ENCODE data around the gene ARFGEF3. TPM values are rescaled to one million over a fixed set of nuclear protein-coding genes. Genes with fewer than 3 reads are reported as not detected.

The ARFGEF3 gene
- total and polyA plus RNA-seq, 4 donors, result 0.06 to 0.33 (median 0.16) TPM

DNA sequence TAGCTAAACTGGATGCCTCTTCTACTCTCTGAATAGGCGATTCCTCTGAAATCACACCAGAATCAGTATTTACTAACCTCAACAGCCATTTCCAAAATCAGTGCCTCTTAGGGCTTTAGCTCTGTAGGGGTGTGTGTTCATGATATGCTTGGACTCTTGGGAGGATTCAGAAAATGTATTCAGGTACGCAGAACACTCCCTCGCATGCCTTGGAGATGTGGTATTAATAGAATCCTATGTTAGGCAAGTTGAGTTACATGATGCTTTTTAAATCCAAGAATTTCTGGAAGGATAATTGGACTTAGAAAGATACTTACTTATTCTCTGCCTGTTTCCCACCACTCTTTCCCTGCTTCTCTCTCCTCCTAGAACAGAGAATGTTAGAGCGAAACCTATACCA is 88.3 kb downstream of the ARFGEF3 start:
- TF ChIP-seq RAD21 (IDR thresholded peaks at IDR 0.05) (no peak), FOXA2 (IDR thresholded peaks at IDR 0.05) (no peak), REST (IDR thresholded peaks at IDR 0.05) (no peak), MAX (IDR thresholded peaks at IDR 0.05) (no peak), NR2F2 (IDR thresholded peaks at IDR 0.05) (no peak)
- no peak overlapping the region for H3K4me3 ChIP-seq (ENCODE audit: low read depth in 1 of 3, low read length in 3 of 3)
- H3K9me3 ChIP-seq (ENCODE audit: control insufficient read depth in 4 of 4, low read length in 3 of 4), result no peaks in the 10 kb centered on the region
- no peak overlapping the region for H3K27ac ChIP-seq (ENCODE audit: low read depth in 1 of 2, low read length in 2 of 2)
- no peaks in the 10 kb centered on the region for H3K27me3 ChIP-seq (ENCODE audit: control insufficient read depth in 4 of 4, insufficient read depth in 4 of 4, low read length in 3 of 4)
- no peaks in the 10 kb centered on the region for H3K4me1 ChIP-seq (ENCODE audit: control insufficient read depth in 4 of 4, insufficient read depth in 4 of 4, low read length in 3 of 4)
- H3K36me3 ChIP-seq (ENCODE audit: control insufficient read depth in 4 of 4, insufficient read depth in 3 of 4, low read depth in 1 of 4, low read length in 3 of 4), result no peaks in the 10 kb centered on the region
- WGBS, result 96% methylated on average over 4 of the region's 4 CpGs
- H3K9ac ChIP-seq (ENCODE audit: low read depth in 1 of 2, low read length in 2 of 2), result no peak overlapping the region
- no peak for DNase-seq (ENCODE audit: low spot score)

DNA sequence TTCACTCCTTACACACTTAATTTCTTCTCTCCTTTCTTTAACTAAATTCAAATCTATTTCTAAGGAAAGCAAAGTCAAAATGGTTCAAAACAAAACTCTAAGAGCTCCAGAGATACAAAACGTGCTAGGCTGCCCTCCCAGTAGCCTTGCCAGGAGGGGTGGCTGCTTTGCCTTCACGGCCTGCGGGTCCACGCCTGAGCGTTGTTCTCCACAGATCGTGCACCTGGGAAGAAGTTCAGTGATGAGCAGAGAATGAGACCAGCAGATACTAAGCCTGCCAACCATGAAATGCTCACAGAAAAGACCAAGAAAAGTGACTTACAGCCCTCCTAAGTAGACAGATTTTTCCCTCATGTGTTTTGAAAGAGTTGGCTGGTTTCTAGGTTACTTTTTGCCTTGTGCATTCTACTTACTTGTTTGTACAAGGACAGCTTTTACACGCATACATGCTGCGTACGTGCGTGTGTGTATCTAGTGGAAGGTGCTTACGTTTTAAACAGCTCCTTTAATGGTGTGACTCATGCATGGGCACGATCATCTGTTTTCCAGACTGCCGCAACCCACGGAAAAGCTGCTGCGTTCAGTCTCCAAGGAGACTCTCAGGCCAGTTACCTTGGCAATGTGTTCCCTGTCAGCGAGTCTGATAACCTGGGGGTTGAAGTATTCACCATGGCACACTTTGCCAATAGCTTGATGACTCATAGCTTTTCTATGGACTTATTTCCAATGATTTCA is 88.9 kb downstream of the ARFGEF3 start:
- Histone ChIP-seq H3K4me3 (ENCODE audit: low read depth in 1 of 3, low read length in 3 of 3) (no peak overlapping the region), H3K36me3 (ENCODE audit: control insufficient read depth in 4 of 4, insufficient read depth in 3 of 4, low read depth in 1 of 4, low read length in 3 of 4) (no peaks in the 10 kb centered on the region), H3K9me3 (ENCODE audit: control insufficient read depth in 4 of 4, low read length in 3 of 4) (no peaks in the 10 kb centered on the region), H3K9ac (ENCODE audit: low read depth in 1 of 2, low read length in 2 of 2) (no peak overlapping the region), H3K27ac (ENCODE audit: low read depth in 1 of 2, low read length in 2 of 2) (no peak overlapping the region), H3K4me1 (ENCODE audit: control insufficient read depth in 4 of 4, insufficient read depth in 4 of 4, low read length in 3 of 4) (no peaks in the 10 kb centered on the region), H3K27me3 (ENCODE audit: control insufficient read depth in 4 of 4, insufficient read depth in 4 of 4, low read length in 3 of 4) (no peaks in the 10 kb centered on the region)
- 92% methylated on average over 16 of the region's 16 CpGs for WGBS
- no peak for DNase-seq (ENCODE audit: low spot score)
- TF ChIP-seq JUND (IDR thresholded peaks at IDR 0.05) (no peak), REST (IDR thresholded peaks at IDR 0.05) (no peak), ATF3 (IDR thresholded peaks at IDR 0.05) (no peak), NR2F2 (IDR thresholded peaks at IDR 0.05) (no peak), HNF4G (IDR thresholded peaks at IDR 0.05) (no peak), YY1 (IDR thresholded peaks at IDR 0.05) (no peak), RXRA (IDR thresholded peaks at IDR 0.05) (no peak), EGR1 (IDR thresholded peaks at IDR 0.05; ENCODE audit: low read depth in 2 of 2) (no peak), HNF4A (conservative IDR thresholded peaks at IDR 0.05) (no peak), RAD21 (IDR thresholded peaks at IDR 0.05) (no peak), FOXA1 (IDR thresholded peaks at IDR 0.05) (no peak), TAF1 (conservative IDR thresholded peaks at IDR 0.05) (no peak), FOXA2 (IDR thresholded peaks at IDR 0.05) (no peak), MAX (IDR thresholded peaks at IDR 0.05) (no peak), GABPA (IDR thresholded peaks at IDR 0.05 in 1 of 2, conservative IDR thresholded peaks at IDR 0.05 in 1 of 2) (no peak), CTCF (IDR thresholded peaks at IDR 0.05; ENCODE audit: low read depth, low read length, missing input control) (no peak), SP1 (IDR thresholded peaks at IDR 0.05) (no peak)
- TF ChIP-seq, protein P1, sequence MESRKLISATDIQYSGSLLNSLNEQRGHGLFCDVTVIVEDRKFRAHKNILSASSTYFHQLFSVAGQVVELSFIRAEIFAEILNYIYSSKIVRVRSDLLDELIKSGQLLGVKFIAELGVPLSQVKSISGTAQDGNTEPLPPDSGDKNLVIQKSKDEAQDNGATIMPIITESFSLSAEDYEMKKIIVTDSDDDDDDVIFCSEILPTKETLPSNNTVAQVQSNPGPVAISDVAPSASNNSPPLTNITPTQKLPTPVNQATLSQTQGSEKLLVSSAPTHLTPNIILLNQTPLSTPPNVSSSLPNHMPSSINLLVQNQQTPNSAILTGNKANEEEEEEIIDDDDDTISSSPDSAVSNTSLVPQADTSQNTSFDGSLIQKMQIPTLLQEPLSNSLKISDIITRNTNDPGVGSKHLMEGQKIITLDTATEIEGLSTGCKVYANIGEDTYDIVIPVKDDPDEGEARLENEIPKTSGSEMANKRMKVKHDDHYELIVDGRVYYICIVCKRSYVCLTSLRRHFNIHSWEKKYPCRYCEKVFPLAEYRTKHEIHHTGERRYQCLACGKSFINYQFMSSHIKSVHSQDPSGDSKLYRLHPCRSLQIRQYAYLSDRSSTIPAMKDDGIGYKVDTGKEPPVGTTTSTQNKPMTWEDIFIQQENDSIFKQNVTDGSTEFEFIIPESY (IDR thresholded peaks at IDR 0.05), result no peak
